Mammary epithelial cell (primary cell): ENCODE data around the gene GNAL.

Experiments used
- EZH2 ChIP-seq: IDR thresholded peaks from 2 replicates; pipeline ENCODE4 v1.6.1; 2012; ENCODE audit warnings: low read length, inconsistent platforms, borderline replicate concordance
- TF ChIP-seq, protein P1 (sequence below), 2 donors: IDR thresholded peaks in 1 of 2; conservative IDR thresholded peaks in 1 of 2; 2 replicates each; pipeline ENCODE4 v1.5.1; 2011 to 2012; ENCODE audit warnings: inconsistent platforms in 2 of 2, low read length in 2 of 2, mild to moderate bottlenecking in 2 of 2, control low read depth in 1 of 2, low read depth in 1 of 2; ENCODE audit not compliant: insufficient read depth in 1 of 2; ENCODE audit errors: extremely low read depth in 1 of 2

DNA sequence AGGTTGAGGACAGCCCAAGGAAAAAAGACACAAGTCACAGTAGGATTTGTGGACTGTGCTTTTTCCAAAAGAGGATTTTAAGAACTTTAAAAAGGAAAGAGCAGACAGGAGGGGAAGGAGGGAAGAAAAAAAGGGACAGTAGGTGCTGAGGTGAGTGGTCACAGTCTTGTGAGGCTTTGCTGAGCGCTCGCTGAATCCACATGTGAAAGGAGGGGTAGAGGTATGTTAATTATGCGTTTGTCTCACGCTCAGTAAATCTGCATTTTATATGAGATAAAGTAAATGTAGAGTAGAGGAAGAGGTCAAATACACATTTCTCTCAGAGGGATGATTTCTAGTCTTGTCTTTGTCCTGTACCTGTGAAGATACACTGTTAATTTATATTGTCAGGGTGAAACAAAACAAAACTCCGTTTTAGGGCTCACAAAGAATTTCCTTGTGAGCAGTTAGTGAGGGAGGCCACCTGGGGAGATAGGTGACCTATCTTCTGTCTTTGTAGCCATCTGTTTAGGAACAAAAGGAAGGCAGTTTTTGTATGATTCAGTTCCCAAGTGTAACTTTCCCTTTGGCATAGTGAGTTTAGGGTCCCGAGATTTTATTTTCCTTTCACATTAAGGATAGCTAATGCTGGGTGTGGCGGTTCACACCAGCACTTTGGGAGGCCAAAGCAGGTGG lies 25.3 kb downstream of the GNAL start:
- TF ChIP-seq, protein P1, sequence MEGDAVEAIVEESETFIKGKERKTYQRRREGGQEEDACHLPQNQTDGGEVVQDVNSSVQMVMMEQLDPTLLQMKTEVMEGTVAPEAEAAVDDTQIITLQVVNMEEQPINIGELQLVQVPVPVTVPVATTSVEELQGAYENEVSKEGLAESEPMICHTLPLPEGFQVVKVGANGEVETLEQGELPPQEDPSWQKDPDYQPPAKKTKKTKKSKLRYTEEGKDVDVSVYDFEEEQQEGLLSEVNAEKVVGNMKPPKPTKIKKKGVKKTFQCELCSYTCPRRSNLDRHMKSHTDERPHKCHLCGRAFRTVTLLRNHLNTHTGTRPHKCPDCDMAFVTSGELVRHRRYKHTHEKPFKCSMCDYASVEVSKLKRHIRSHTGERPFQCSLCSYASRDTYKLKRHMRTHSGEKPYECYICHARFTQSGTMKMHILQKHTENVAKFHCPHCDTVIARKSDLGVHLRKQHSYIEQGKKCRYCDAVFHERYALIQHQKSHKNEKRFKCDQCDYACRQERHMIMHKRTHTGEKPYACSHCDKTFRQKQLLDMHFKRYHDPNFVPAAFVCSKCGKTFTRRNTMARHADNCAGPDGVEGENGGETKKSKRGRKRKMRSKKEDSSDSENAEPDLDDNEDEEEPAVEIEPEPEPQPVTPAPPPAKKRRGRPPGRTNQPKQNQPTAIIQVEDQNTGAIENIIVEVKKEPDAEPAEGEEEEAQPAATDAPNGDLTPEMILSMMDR (conservative IDR thresholded peaks at IDR 0.05 in 1 of 2, IDR thresholded peaks at IDR 0.05 in 1 of 2; ENCODE audit: extremely low read depth in 1 of 2, insufficient read depth in 1 of 2, low read depth in 1 of 2, low read length in 2 of 2), result no peak
- no peak for TF ChIP-seq EZH2
